GM13977 (cell line): ENCODE data around the gene PARN.
"Not testable (repeated sequence)": the region's sequence is repeated elsewhere in the genome, so short reads cannot be mapped to it uniquely, and the experiment has no call there.

Experiments used
- DNase-seq: peaks from one replicate; pipeline ENCODE4 v3.0.0; 2012; ENCODE audit warnings: low spot score
- CTCF ChIP-seq: IDR thresholded peaks from 2 replicates; pipeline ENCODE4 v1.5.1; 2012; ENCODE audit warnings: mild to moderate bottlenecking, control low read depth; ENCODE audit not compliant: insufficient read depth; ENCODE audit errors: extremely low read depth, missing control alignments
- in situ Hi-C: fragments of 300-500 bp; cut with MboI; formaldehyde crosslinking; loops from one replicate; pipeline ENCODE4 v1.12.0; 2022; ENCODE audit warnings: low sequenced_read_pairs, low pct_unique_long_range_greater_than_20kb, mixed read lengths, inconsistent platforms; ENCODE audit not compliant: unreplicated experiment

PARN gene

GRCh38 chr16:14444979-14445810 lies 184.9 kb downstream of the PARN start:
- in situ Hi-C loops, result no loop called here
- TF ChIP-seq CTCF, result no peak
- no peak for DNase-seq

- DNase-seq, in situ Hi-C loops: not testable (repeated sequence)
These were observed 188.5 kb downstream of the PARN start for GRCh38 chr16:14441533-14441932.

GRCh38 chr16:14438256-14438655 lies 191.8 kb downstream of the PARN start:
- DNase-seq, result no peak
- TF ChIP-seq CTCF, result no peak
- in situ Hi-C loops, result no loop called here

GRCh38 chr16:14437426-14437825 lies 192.6 kb downstream of the PARN start:
- DNase-seq, result no peak
- in situ Hi-C loops, result no loop called here
- no peak for TF ChIP-seq CTCF

GRCh38 chr16:14436401-14436955 lies 193.6 kb downstream of the PARN start:
- no peak for DNase-seq
- TF ChIP-seq CTCF, result no peak
- in situ Hi-C loops, result no loop called here

- no peak for TF ChIP-seq CTCF
- DNase-seq, result no peak
- in situ Hi-C loops, result no loop called here
These were observed 195.2 kb downstream of the PARN start for GRCh38 chr16:14434860-14435259.

GRCh38 chr16:14428971-14429637 lies 201.0 kb downstream of the PARN start:
- in situ Hi-C loops, DNase-seq: not testable (repeated sequence)
